HAP-1 (cell line): ENCODE measurements around the gene NHERF1.
A peak's percentile ranks its signal among the peaks of the same experiment; 100 is the strongest.

Source experiments
- DNase-seq, 2 experiments: peaks; one replicate each; pipeline ENCODE4 v3.0.0-alpha.2; 2016 to 2020; ENCODE audit warnings: low spot score in 2 of 2
- H3K27me3 ChIP-seq: fragments of 250-450 bp; sonication (Bioruptor Pico); 2 replicates; pipeline ENCODE4 v1.5.1; 2020; ENCODE audit warnings: low read depth, mild to moderate bottlenecking, moderate library complexity
- H3K36me3 ChIP-seq: fragments of 250-450 bp; sonication (Bioruptor Pico); replicated peaks from 2 replicates; pipeline ENCODE4 v1.5.1; 2020; ENCODE audit warnings: mild to moderate bottlenecking
- H3K4me1 ChIP-seq: fragments of 250-450 bp; sonication (Bioruptor Pico); 2 replicates; pipeline ENCODE4 v1.5.1; 2020; ENCODE audit warnings: mild to moderate bottlenecking
- H3K4me3 ChIP-seq: fragments of 250-450 bp; sonication (Bioruptor Pico); 2 replicates; pipeline ENCODE4 v1.5.1; 2020; ENCODE audit warnings: mild to moderate bottlenecking, moderate library complexity
- H3K9me3 ChIP-seq: fragments of 250-450 bp; sonication (Bioruptor Pico); 2 replicates; pipeline ENCODE4 v1.5.1; 2020; ENCODE audit warnings: mild to moderate bottlenecking, moderate library complexity
- in situ Hi-C: fragments of 300-500 bp; cut with MboI; formaldehyde crosslinking; loops from 3 replicates; pipeline ENCODE4 v1.14.3; 2020; ENCODE audit warnings: low sequenced_read_pairs, inconsistent platforms, mixed read lengths

The NHERF1 gene

GRCh38 chr17:74748279-74748528 is 224 bp upstream of the NHERF1 start:
- peak overlapping the region; percentile 99 for H3K4me3 ChIP-seq
- no peak for DNase-seq
- H3K36me3 ChIP-seq, result peaks cover 4% of the 10 kb centered on the region; the same call in 1 of the 2 replicates
- H3K9me3 ChIP-seq, result no peaks in the 10 kb centered on the region
- no peaks in the 10 kb centered on the region for H3K27me3 ChIP-seq
- H3K4me1 ChIP-seq, result 0 out of 2 replicates have a peak, but pooled peaks cover 4% of the 10 kb centered on the region
- in situ Hi-C loops, result no loop called here

GRCh38 chr17:74749279-74750038 is 1.0 kb downstream of the NHERF1 start:
- Histone ChIP-seq H3K9me3 (no peaks in the 10 kb centered on the region), H3K4me1 (0 out of 2 replicates have a peak, but pooled peaks cover 4% of the 10 kb centered on the region), H3K4me3 (peak overlapping the region; percentile 99), H3K27me3 (no peaks in the 10 kb centered on the region), H3K36me3 (peaks cover 4% of the 10 kb centered on the region; the same call in 1 of the 2 replicates)
- peak; percentile 8 to 58 for DNase-seq
- in situ Hi-C loops, result no loop called here

- no peak for DNase-seq
- Histone ChIP-seq H3K27me3 (no peaks in the 10 kb centered on the region), H3K4me3 (peak overlapping the region; percentile 99), H3K36me3 (peaks cover 4% of the 10 kb centered on the region; the same call in 1 of the 2 replicates), H3K9me3 (no peaks in the 10 kb centered on the region), H3K4me1 (0 out of 2 replicates have a peak, but pooled peaks cover 4% of the 10 kb centered on the region)
- in situ Hi-C loops, result no loop called here
Measured at GRCh38 chr17:74750039-74750326, 1.6 kb downstream of the NHERF1 start.

GRCh38 chr17:74750327-74751069 is 2.1 kb downstream of the NHERF1 start:
- DNase-seq, result no peak
- peaks cover 4% of the 10 kb centered on the region; the same call in 1 of the 2 replicates for H3K36me3 ChIP-seq
- H3K27me3 ChIP-seq, result no peaks in the 10 kb centered on the region
- H3K4me3 ChIP-seq, result peak overlapping the region; percentile 99
- H3K4me1 ChIP-seq, result 0 out of 2 replicates have a peak, but pooled peaks cover 4% of the 10 kb centered on the region
- no peaks in the 10 kb centered on the region for H3K9me3 ChIP-seq
- in situ Hi-C loops, result no loop called here

- no peak overlapping the region for H3K4me3 ChIP-seq
- DNase-seq, result no peak
- no peaks in the 10 kb centered on the region for H3K27me3 ChIP-seq
- in situ Hi-C loops, result no loop called here
- 0 out of 2 replicates have a peak, but pooled peaks cover 4% of the 10 kb centered on the region for H3K4me1 ChIP-seq
- peaks cover 4% of the 10 kb centered on the region; the same call in 1 of the 2 replicates for H3K36me3 ChIP-seq
- H3K9me3 ChIP-seq, result no peaks in the 10 kb centered on the region
Measured at GRCh38 chr17:74752415-74752814, 4.0 kb downstream of the NHERF1 start.

- H3K9me3 ChIP-seq, result no peaks in the 10 kb centered on the region
- peaks cover 4% of the 10 kb centered on the region; the same call in 1 of the 2 replicates for H3K4me1 ChIP-seq
- H3K27me3 ChIP-seq, result no peaks in the 10 kb centered on the region
- peaks cover 4% of the 10 kb centered on the region; the same call in 1 of the 2 replicates for H3K36me3 ChIP-seq
- in situ Hi-C loops, result no loop called here
- DNase-seq, result no peak
- no peak overlapping the region for H3K4me3 ChIP-seq
Measured at GRCh38 chr17:74752822-74753401, 4.5 kb downstream of the NHERF1 start.

GRCh38 chr17:74754832-74755231 is 6.4 kb downstream of the NHERF1 start:
- in situ Hi-C loops, result no loop called here
- Histone ChIP-seq H3K36me3 (peaks cover 4% of the 10 kb centered on the region; the same call in 1 of the 2 replicates), H3K9me3 (no peaks in the 10 kb centered on the region), H3K27me3 (no peaks in the 10 kb centered on the region), H3K4me1 (peaks cover 6% of the 10 kb centered on the region), H3K4me3 (no peak overlapping the region)
- DNase-seq, result no peak

GRCh38 chr17:74755533-74755932 is 7.1 kb downstream of the NHERF1 start:
- DNase-seq, result no peak
- Histone ChIP-seq H3K27me3 (no peaks in the 10 kb centered on the region), H3K36me3 (peaks cover 4% of the 10 kb centered on the region; the same call in 1 of the 2 replicates), H3K9me3 (no peaks in the 10 kb centered on the region), H3K4me1 (peaks cover 10% of the 10 kb centered on the region), H3K4me3 (no peak overlapping the region)
- in situ Hi-C loops, result no loop called here

- no peaks in the 10 kb centered on the region for H3K27me3 ChIP-seq
- no peaks in the 10 kb centered on the region for H3K9me3 ChIP-seq
- H3K4me3 ChIP-seq, result no peak overlapping the region
- H3K36me3 ChIP-seq, result peaks cover 4% of the 10 kb centered on the region; the same call in 1 of the 2 replicates
- in situ Hi-C loops, result no loop called here
- no peak for DNase-seq
- H3K4me1 ChIP-seq, result peaks cover 10% of the 10 kb centered on the region
Measured at GRCh38 chr17:74756891-74757290, 8.5 kb downstream of the NHERF1 start.

GRCh38 chr17:74757502-74757901 is 9.1 kb downstream of the NHERF1 start:
- Histone ChIP-seq H3K4me1 (peaks cover 10% of the 10 kb centered on the region), H3K4me3 (no peak overlapping the region), H3K9me3 (no peaks in the 10 kb centered on the region), H3K27me3 (no peaks in the 10 kb centered on the region), H3K36me3 (peaks cover 4% of the 10 kb centered on the region; the same call in 1 of the 2 replicates)
- in situ Hi-C loops, result no loop called here
- no peak for DNase-seq

- no peaks in the 10 kb centered on the region for H3K27me3 ChIP-seq
- H3K36me3 ChIP-seq, result no peaks in the 10 kb centered on the region
- peak in 1 of 2 experiments; percentile 40 for DNase-seq
- peaks cover 10% of the 10 kb centered on the region for H3K4me1 ChIP-seq
- H3K4me3 ChIP-seq, result no peak overlapping the region
- in situ Hi-C loops, result no loop called here
- no peaks in the 10 kb centered on the region for H3K9me3 ChIP-seq
Measured at GRCh38 chr17:74757931-74758847, 9.8 kb downstream of the NHERF1 start.

GRCh38 chr17:74758848-74759168 is 10.4 kb downstream of the NHERF1 start:
- Histone ChIP-seq H3K4me1 (peaks cover 10% of the 10 kb centered on the region), H3K27me3 (no peaks in the 10 kb centered on the region), H3K4me3 (no peak overlapping the region), H3K9me3 (no peaks in the 10 kb centered on the region), H3K36me3 (no peaks in the 10 kb centered on the region)
- DNase-seq, result no peak
- in situ Hi-C loops, result no loop called here

GRCh38 chr17:74759243-74759801 is 10.9 kb downstream of the NHERF1 start:
- Histone ChIP-seq H3K27me3 (no peaks in the 10 kb centered on the region), H3K4me3 (no peak overlapping the region), H3K36me3 (no peaks in the 10 kb centered on the region), H3K9me3 (no peaks in the 10 kb centered on the region), H3K4me1 (peaks cover 10% of the 10 kb centered on the region)
- in situ Hi-C loops, result no loop called here
- DNase-seq, result no peak
